Stimulated activated CD8-positive, alpha-beta memory T cell treated with anti-CD3 and anti-CD28 coated beads, Interleukin-4, amount 100 ng/mL, for 1 hour (primary cell): ENCODE results near the gene UBE2O.

ENCODE experiments used
- DNase-seq, 2 donors: peaks; one replicate each; pipeline ENCODE4 v3.0.0-alpha.2; 2020; ENCODE audit warnings: low read depth in 2 of 2, low spot score in 1 of 2

Gene UBE2O

DNA sequence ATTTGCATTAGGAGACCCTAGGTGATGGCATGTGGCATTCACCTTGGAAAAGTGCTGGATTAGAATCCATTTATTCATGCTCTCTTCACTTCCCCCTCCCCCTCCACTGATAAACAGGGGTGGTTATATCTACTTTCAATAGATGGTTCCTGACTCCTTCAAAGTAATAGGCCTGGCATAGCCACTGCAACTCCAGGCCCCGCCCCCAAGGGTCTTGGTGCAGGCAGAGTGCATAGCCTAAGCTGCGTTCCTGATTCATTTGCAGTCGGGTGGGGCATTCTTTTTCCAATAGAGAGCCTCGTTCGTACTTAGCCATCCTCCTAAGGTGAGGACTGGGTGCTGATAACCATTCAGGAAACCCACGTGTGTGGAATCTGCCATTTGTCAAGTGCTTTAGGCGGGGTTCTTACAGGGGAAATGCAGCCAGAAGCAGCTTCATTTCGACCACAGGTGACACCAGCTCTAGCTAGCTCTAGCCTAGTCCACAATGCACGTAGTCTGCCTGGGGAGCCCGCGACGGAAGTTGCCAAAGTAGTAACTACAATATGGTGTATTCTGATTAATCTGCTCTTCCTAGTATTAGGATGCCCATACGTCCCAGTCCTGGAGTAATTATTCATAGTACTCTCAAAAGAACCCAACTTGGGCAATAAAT, 11.1 kb downstream of the UBE2O start:
- DNase-seq = no peak

DNA sequence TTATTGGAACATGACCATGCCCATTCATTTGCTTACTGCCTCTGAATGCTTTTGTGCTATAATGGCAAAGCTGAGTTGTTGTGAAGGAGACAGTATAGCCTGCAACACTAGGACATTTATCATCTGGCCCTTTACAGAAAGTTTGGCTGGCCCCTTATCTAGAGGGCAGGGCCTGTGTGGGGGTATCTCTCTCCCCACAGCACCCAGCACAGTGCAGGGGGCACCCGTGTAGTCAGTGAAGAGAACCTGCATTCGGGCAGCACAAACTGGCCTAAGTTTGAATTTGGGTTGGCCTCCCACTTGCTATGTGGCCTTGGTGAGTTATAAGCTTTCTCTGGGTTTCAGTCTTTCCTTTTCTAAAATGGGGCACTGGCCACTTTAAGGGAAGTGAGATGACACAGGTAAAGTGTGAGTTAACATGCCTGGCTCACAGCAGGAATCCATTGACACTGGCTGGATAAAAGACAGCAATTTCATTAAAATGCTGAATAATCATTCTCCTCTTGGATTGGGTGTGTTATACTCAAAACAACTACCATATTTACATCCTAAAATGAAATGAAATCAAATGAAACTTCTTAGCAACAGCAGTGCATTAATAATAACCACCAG, 12.1 kb downstream of the UBE2O start:
- DNase-seq = no peak

DNA sequence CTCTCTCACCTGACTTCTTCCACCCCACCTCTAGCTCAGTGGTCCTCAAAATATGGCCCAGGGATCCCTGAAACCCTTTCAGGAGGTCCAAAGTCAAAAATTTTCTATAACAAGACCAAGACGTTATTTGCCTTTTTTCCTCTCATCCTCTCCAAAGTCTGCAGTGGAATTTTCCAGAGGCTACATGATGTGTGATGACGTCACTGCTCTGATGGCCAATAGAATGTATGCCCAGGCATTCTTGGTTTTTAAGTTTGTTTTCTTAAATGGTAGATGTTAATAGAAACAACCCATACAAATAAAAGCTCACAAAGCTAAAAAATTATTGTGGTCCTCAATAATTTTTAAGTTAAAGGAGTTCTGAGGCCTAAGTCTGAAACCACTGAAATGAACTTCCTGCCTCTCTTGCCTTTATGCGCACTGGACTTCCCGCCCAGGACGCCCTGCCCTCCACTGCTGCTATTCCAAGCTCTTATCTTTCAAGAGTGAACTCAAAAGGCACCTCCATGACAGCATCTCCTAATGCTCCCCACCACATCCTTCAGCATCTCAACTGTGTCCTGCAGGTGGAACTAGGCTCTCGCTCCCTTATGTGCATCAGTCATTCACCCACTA, 13.5 kb downstream of the UBE2O start:
- no peak for DNase-seq

DNA sequence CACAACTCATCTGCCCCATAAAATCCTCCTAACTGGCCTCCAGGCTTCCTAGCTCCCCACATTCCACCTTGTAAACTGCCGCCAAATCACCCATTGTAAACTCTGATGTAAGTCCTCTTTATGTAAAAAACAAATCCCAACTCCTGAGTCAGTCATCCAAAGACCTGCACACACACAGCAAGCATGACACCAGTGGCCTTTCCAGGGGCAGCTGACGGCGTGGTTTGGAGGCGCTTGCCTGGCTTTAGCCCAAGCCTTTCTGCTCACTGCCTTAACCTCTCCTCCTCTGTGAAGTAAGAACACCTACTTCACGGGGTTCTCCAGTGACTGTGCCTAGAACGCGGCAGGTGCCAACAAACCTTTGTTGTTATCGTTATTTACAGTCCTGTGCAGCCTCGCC, 14.0 kb downstream of the UBE2O start:
- DNase-seq = no peak

DNA sequence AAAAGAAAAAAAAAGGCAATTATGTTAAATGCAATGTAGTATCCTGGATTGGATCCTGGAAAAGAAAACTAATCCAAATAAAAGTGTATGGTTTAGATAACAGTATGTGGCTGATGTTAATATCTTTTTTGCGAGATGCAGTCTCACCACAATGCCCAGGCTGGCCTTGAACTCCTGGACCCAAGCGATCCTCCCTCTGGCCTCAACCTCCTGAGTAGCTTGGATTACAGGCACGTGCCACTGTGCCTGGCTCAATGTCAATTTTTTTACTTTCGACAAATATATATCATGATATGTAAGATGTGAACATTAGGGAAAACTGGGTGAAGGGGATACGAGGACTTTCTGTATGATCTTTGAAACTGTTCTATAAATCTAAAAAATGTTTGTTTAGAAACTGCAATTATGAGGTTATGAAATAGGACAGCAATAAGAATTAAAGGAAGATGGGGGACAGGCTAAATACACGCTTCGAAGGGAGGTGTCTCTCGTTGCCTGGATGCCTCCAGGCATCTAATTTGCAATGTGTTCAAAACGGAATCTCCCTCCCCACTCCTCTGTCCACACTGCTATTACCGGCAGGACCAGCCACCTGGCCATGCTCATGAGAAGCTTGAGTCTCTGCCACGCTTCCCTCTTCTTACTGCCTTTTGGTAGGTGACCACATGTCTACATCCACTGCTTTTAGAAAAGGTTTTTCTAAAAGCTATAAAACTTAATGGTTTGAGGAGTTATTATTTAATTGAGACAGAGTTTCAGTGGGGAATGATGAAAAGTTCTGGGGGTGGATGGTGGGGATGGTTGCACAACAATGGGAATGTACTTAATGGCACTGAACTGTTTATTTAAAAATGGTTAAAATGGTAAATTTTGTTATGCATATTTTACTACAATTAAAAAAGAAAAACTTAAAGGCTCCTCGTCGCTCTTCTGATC, 15.2 kb downstream of the UBE2O start:
- DNase-seq = no peak

DNA sequence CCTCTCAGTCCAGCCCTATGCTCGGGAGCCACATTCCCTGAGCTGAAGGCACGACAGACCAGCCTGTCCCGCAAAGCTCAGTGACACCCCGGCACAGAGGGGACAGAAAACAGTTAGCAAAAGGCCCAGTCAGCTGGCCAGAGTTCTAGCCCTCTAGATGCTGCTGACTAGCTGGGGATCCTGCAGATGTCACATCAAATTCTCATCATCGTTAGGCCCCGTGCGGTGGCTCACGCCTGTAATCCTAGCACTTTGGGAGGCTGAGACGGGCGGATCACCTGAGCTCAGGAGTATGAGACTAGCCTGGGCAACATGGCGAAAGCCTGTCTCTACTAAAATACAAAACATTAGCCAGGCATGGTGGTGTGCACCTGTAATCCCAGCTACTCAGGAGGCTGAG, 17.2 kb downstream of the UBE2O start:
- no peak for DNase-seq

DNA sequence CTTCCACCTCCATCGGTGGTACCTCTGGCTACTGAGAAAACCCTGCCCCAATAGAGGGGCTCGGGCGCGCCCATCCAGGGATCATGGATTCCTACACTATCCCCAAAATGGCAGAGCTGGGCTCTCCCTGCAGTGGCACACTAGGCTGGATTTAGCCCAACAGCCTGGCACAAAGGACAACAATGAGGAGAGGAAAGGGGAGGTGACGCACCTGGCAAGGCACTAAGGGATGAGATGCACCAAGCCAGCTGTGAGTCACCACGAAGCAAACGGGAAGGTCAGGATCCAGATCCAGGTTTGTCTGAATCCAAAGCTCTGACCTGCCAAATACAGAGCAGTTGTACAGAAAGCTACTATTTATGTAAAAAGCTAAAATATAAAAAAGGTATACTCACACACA, 18.1 kb downstream of the UBE2O start:
- DNase-seq = no peak

DNA sequence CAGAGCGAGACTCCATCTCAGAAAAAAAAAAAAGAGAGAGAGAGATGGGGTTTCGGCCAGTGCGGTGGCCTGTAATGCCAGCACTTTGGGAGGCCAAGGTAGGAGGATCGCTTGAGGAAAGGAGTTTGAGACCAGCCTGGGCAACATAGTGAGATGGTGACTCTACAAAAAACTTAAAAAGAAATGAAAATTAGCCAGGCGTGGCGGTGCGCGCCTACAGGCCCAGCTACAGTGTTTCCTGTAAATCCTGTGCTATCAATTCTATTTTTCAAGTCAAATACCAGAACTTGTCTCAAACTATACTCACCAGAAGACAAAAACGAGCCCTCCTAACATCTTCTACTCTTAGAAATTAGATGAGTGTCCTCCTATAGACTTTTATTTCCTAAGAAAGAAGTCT, 19.3 kb downstream of the UBE2O start:
- no peak for DNase-seq

DNA sequence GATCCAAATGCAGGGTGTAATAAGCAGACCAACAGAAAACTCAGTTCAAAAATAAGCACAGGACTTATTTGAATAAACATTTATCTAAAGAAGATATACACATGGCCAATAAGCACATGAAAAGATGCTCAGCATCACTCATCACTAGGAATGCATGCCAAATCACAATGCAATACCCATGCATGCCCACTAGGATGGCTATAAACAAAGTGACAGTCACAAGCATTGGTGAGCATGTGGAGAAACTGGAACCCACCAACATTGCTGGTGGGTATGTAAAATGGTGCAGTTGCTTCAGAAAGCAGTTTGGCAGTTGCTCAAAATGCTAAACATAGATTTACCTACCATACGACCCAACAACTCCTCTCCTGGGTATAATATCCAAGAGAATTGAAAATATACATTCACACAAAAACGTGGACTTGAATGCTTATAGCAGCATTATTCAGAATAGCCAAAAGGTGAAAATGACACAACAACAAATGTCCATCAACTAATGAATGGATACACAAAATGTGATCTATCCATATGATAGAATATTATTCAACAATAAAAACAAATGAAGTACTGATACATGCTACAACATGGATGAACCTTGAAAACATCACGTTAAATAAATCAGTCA, 20.1 kb downstream of the UBE2O start:
- DNase-seq = no peak

DNA sequence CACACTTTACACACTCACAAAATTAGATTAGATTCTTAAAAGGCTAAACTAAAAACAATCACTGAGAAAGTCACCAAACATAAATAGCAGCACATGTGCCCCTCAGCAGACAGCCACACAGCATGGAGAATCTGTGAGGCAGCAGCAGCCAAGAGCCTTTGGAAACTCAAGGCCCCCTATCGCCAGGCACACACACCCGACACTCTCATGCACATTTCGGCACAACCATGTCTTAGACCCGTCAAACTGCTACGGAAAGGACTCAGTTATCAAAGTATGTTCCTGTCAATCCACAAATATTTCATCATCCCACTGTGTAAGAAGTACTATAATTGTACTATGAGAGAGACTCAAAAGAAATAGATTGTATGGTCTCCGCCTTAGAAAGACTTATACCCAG, 20.9 kb downstream of the UBE2O start:
- no peak for DNase-seq

DNA sequence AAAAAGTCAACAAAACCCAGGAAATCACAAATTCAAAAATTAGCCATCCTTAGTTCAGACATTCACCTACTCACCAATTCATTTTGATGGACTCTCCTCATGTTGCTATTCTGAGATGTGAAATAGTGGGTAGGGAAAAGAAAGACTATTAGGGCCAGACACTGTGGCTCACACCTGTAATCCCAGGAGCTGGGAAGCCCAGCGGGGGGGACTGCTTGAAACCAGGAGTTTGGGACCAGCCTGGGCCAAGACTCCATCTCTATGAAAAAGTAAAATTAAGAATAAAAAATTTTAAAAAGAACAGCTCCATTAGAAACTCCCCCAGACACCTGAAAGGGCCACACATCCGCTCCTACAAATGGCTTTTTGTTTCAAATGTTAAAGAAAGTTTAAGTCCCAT, 21.4 kb downstream of the UBE2O start:
- DNase-seq = no peak

DNA sequence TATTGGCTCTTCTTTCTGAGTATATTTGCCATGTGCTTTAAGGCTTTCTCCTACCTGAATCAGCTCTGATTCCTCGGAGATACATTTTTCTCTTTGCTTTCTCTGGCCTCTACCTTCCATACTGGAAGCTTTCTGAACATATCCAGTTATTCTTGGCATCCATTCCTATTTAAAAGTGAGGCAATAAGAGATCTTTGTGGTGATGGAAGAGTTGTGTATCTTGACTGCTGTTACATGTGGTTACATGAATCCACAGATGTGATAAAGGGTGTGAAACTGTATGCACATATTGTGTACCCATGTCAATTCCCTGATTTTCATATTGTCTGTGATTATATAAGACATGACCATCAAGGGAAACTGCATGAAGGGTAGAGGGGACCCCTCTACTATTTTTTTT, 24.4 kb downstream of the UBE2O start:
- no peak for DNase-seq

DNA sequence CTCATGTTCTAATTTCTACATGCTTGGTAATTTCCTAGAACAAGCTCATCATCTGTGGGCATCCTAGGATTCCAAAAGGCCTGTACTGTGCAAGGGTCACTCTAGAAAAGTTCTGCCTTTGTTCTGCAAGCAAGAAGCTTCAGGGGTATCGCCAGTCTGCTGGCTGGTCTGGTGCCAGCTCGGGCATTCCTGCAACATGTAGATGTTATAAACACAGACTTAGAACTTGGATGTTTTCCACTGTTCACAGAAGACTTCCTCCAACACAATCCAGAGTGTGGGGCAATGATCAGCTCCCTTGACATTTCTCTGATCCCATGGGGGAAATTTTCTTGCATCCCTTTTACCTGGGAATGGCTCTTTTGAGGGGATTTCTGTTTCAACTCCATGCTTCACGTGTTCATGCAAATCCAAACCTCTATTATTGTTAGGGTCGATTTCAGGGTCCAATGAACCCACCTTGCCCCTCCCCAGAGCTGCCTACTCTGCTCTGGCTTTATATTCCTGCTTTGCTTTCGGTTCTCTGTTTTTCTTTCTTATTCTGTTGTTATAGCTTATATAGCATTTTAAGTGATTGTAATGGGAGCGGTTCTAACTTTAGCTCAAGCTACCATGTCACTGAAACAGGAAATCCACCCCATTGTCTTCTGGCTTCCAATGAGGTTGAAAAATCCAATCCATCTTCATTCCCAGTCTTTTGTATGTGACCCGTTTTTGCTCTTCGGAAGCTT, 25.3 kb downstream of the UBE2O start:
- DNase-seq = no peak

DNA sequence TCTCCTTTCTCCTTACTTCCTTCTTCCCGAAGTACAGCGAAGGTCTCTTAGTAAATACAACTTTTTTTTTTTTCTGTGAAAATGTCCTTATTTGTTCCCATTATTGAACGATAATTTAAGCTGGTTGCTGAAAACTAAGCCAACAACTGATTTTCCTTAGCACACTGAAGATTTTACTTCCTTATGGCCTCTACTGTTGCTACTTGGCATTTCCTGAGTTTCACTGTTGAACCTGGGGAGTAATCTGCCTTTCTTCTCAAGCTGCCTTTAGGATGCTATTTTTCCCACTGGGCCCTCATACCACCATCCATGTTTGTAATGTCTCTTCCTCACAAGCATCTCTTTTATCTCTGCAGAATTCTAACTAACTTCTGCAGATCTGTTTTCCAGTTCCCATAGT, 26.1 kb downstream of the UBE2O start:
- no peak for DNase-seq

DNA sequence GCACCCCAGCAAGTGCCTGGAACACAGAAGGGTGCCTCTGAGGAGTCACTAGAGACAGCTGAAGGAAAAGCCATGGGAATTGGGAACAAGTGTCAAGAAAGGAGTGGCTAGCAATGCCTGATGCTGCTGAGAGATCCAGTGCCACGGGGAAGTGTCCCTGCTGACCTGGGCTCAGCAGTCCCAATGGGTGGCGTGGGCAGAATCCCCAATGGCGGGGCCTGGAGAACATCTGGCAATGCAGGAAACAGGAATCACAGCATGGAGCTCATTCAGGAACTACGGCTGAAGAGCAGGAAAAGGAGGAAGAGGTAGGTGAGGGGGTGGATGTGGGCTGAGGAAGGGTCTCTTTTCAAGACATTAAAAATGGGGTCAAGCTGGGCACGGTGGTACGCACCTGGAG, 30.1 kb downstream of the UBE2O start:
- DNase-seq = no peak

DNA sequence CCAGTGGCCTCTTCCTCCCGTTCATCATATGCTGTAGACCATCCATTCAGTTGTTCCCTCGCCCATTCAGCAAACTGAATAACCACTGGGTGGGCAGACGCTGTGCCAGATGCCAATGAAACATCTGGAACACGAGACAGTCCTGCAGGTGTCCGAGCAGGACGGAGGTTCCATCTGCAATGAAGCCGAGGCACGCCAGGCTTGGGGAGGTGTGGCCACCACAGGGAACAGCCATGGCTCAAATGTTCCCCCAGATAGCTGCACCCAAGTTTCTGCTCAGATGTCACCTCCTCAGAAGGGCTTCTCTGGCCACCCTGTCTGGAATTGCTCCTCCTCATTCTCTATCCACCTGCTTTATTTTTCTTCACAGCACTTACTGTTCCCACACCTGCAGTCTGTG, 30.5 kb downstream of the UBE2O start:
- DNase-seq = no peak

DNA sequence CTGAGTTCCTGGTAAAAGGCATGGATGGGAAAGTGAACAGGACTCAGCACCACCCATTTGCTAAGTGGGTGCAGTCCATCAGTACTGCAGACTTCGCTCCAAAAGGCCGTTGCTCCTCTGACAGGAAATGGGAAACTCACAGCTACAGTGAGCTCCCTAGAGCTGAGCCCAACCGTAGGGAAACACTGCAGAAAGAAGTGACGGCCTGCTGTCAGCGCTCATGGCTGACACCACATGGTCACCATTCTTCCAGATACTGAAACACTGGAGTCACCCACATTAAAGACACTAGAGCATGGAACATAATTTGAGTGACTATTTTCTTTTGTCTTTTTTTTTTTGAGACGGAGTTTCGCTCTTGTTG, 31.9 kb downstream of the UBE2O start:
- no peak for DNase-seq

DNA sequence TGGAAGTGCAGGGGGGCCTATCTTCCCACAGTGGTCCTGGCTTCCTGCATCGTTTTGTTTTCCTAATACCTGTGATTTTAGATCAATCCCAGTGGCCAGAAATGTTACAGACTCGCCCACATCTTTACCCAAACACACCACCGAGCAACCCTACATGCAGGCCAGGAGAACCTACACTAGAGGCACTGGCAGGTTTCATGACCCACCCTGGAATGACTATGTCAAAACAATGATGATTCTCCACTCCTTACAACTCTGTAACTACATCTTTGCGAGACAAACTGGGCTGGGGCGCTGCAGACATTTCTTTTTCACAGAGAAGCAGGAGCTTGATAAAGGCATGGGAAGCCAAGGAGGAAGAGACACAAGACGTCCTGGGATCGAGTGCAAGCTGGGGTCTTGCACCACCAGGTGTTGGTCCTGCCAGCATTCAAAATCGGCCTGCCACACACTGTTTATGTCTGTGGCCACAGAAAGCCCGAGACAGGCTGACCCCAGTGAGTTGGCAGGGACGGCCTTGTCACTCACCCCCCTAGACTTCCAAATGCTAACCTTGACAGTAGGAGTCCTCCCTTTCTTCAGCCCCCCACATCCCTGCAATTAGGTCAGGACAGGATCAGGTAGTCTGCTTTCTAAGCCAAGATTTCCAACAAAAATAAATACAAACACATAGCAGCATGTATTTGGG, 32.5 kb downstream of the UBE2O start:
- DNase-seq = no peak

DNA sequence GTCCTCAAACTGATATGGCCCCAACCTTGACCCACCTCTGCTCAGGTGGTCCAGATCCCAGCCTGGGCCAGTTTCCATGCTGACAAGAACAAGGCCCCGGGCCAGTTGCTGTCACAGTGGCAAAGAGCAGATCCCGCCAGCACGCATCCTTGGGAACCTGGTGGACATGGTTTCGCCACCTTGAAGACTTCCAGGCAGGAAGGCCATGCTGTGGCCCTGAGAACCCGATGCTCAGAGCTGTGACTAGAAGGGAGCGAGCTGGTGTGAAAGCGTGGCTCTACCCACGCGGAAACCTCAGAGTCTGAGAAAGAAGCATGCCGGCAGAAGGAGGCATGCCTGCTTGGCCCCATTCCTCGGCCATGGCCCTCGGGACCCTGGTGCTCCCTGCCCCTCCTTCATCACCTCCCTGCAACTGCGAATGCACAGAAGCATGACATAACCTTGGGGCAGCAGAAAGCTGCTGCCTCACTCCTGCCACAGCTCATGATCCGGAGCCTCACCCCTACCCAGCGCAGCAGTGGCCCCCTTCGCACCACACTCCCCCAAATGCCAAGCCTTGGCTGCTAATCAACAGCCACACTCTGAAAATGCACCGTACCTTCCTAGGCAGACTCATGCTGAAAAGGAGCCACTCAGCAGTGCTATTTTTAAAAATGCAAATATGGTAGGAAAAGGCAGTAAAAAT, 33.2 kb downstream of the UBE2O start:
- DNase-seq = no peak
